ENCODE data around the gene SPATA16.
"Not testable (repeated sequence)": the region's sequence is repeated elsewhere in the genome, so short reads cannot be mapped to it uniquely, and the experiment has no call there.

DNA sequence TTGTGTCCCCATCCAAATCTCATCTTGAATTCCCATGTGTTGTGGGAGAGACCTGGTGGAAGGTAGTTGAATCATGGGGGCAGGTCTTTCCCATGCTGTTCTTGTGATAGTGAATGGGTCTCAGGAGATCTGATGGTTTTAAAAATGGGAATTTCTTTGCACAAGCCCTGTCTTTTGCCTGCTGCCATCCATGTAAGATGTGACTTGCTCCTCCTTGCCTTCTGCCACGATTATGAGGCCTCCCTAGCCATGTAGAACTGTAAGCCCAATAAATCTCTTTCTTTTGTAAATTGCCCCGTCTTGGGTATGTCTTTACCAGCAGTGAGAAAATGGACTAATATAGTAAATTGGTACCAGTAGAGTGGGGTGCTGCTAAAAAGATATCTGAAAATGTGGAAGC is 261.7 kb downstream of the SPATA16 start:
- TF ChIP-seq, protein P1, sequence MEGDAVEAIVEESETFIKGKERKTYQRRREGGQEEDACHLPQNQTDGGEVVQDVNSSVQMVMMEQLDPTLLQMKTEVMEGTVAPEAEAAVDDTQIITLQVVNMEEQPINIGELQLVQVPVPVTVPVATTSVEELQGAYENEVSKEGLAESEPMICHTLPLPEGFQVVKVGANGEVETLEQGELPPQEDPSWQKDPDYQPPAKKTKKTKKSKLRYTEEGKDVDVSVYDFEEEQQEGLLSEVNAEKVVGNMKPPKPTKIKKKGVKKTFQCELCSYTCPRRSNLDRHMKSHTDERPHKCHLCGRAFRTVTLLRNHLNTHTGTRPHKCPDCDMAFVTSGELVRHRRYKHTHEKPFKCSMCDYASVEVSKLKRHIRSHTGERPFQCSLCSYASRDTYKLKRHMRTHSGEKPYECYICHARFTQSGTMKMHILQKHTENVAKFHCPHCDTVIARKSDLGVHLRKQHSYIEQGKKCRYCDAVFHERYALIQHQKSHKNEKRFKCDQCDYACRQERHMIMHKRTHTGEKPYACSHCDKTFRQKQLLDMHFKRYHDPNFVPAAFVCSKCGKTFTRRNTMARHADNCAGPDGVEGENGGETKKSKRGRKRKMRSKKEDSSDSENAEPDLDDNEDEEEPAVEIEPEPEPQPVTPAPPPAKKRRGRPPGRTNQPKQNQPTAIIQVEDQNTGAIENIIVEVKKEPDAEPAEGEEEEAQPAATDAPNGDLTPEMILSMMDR (IDR thresholded peaks at IDR 0.05; ENCODE audit: borderline replicate concordance, extremely low read depth, low read length, poor library complexity, severe bottlenecking) = not testable (repeated sequence)
- not testable (repeated sequence) for TF ChIP-seq EZH2 (IDR thresholded peaks at IDR 0.05; ENCODE audit: borderline replicate concordance, low read depth, low read length, severe bottlenecking)
